ENCODE data around the gene CC2D1B. TPM values are rescaled to one million over a fixed set of nuclear protein-coding genes. Genes with fewer than 3 reads are reported as not detected.

CC2D1B gene
- total RNA-seq, 1 experiment from 2014 or later, result 29.5 TPM

GRCh38 chr1:52343979-52344378 is 22.0 kb downstream of the CC2D1B start:
- POLR2A ChIA-PET, result interaction anchor here (0.6 kb wide), 1 partner anchor 9 kb away, joined by 3 read pairs; no protein-coding TSS in a partner anchor

GRCh38 chr1:52341655-52342260 is 24.2 kb downstream of the CC2D1B start:
- no peak overlapping the region for H3K27ac Mint-ChIP-seq (ENCODE audit: low read depth, unreplicated experiment)
- H3K9me3 Mint-ChIP-seq (ENCODE audit: unreplicated experiment), result no peaks in the 10 kb centered on the region
- DNase-seq (ENCODE audit: unreplicated experiment), result no peak
- ChIA-PET CTCF (interaction anchor here (0.6 kb wide), 1 partner anchor 228 kb away, joined by 3 read pairs; no protein-coding TSS in a partner anchor), POLR2A (interaction anchor here (1.1 to 1.3 kb wide), 2 partner anchors 10 to 13 kb away, joined by 3 read pairs; no protein-coding TSS in a partner anchor)
- no peaks in the 10 kb centered on the region for H3K4me1 Mint-ChIP-seq (ENCODE audit: insufficient read depth, unreplicated experiment)
- no peak for TF ChIP-seq CTCF (IDR thresholded peaks at IDR 0.05; ENCODE audit: unreplicated experiment)
- intact Hi-C loops (cut with micrococcal nuclease), result no loop called here
- no TSS peak for BruUV-seq (replicated peaks)
- no peak overlapping the region for H3K4me3 Mint-ChIP-seq (ENCODE audit: unreplicated experiment)
- H3K36me3 Mint-ChIP-seq (ENCODE audit: insufficient read depth, unreplicated experiment), result peaks cover 38% of the 10 kb centered on the region
- H3K27me3 Mint-ChIP-seq (ENCODE audit: insufficient read depth, unreplicated experiment), result no peaks in the 10 kb centered on the region

More at GRCh38 chr1:52343979-52344378, 22.0 kb downstream of the CC2D1B start:
- Mint-ChIP-seq H3K9me3 (ENCODE audit: unreplicated experiment) (no peaks in the 10 kb centered on the region), H3K27me3 (ENCODE audit: insufficient read depth, unreplicated experiment) (no peaks in the 10 kb centered on the region), H3K4me1 (ENCODE audit: insufficient read depth, unreplicated experiment) (no peaks in the 10 kb centered on the region), H3K4me3 (ENCODE audit: unreplicated experiment) (no peak overlapping the region), H3K36me3 (ENCODE audit: insufficient read depth, unreplicated experiment) (peaks cover 52% of the 10 kb centered on the region), H3K27ac (ENCODE audit: low read depth, unreplicated experiment) (no peak overlapping the region)
- DNase-seq (ENCODE audit: unreplicated experiment), result no peak
- TF ChIP-seq CTCF (IDR thresholded peaks at IDR 0.05; ENCODE audit: unreplicated experiment), result no peak
- CTCF ChIA-PET, result no interaction called here
- BruUV-seq (replicated peaks), result no TSS peak
- intact Hi-C loops (cut with micrococcal nuclease), result no loop called here

GRCh38 chr1:52337439-52337838 is 28.6 kb downstream of the CC2D1B start:
- Mint-ChIP-seq H3K36me3 (ENCODE audit: insufficient read depth, unreplicated experiment) (peaks cover 37% of the 10 kb centered on the region), H3K9me3 (ENCODE audit: unreplicated experiment) (no peaks in the 10 kb centered on the region), H3K27me3 (ENCODE audit: insufficient read depth, unreplicated experiment) (no peaks in the 10 kb centered on the region), H3K4me1 (ENCODE audit: insufficient read depth, unreplicated experiment) (no peaks in the 10 kb centered on the region), H3K27ac (ENCODE audit: low read depth, unreplicated experiment) (no peak overlapping the region), H3K4me3 (ENCODE audit: unreplicated experiment) (no peak overlapping the region)
- BruUV-seq (replicated peaks), result no TSS peak
- TF ChIP-seq CTCF (IDR thresholded peaks at IDR 0.05; ENCODE audit: unreplicated experiment), result no peak
- no peak for DNase-seq (ENCODE audit: unreplicated experiment)
- ChIA-PET POLR2A (no interaction called here), CTCF (interaction anchor here (1.7 kb wide), 1 partner anchor 14 kb away, joined by 6 read pairs; no protein-coding TSS in a partner anchor)
- intact Hi-C loops (cut with micrococcal nuclease), result no loop called here

- H3K4me3 Mint-ChIP-seq (ENCODE audit: unreplicated experiment), result no peak overlapping the region
- intact Hi-C loops (cut with micrococcal nuclease), result no loop called here
- no TSS peak for BruUV-seq (replicated peaks)
- peaks cover 28% of the 10 kb centered on the region for H3K36me3 Mint-ChIP-seq (ENCODE audit: insufficient read depth, unreplicated experiment)
- no peak for TF ChIP-seq CTCF (IDR thresholded peaks at IDR 0.05; ENCODE audit: unreplicated experiment)
- CTCF ChIA-PET, result interaction anchor here (0.9 to 1.3 kb wide), 3 partner anchors 14 to 41 kb away, joined by 3 to 5 read pairs (median 4); no protein-coding TSS in a partner anchor
- POLR2A ChIA-PET, result interaction anchor here (0.6 kb wide), 1 partner anchor 9 kb away, joined by 3 read pairs; no protein-coding TSS in a partner anchor
- no peaks in the 10 kb centered on the region for H3K9me3 Mint-ChIP-seq (ENCODE audit: unreplicated experiment)
- no peak for DNase-seq (ENCODE audit: unreplicated experiment)
- H3K27me3 Mint-ChIP-seq (ENCODE audit: insufficient read depth, unreplicated experiment), result no peaks in the 10 kb centered on the region
- no peak overlapping the region for H3K27ac Mint-ChIP-seq (ENCODE audit: low read depth, unreplicated experiment)
- no peaks in the 10 kb centered on the region for H3K4me1 Mint-ChIP-seq (ENCODE audit: insufficient read depth, unreplicated experiment)
Measured at GRCh38 chr1:52334906-52335528, 31.0 kb downstream of the CC2D1B start.
